K562 (cell line): Measurements from ENCODE around the gene TMEM114. TPM values are rescaled to one million over a fixed set of nuclear protein-coding genes. Genes with fewer than 3 reads are reported as not detected.

Experiments used
- ARNT ChIP-seq, 2 experiments: fragments of 450-650 bp; IDR thresholded peaks; 2 replicates each; pipeline ENCODE4 v1.6.1; 2016; ENCODE audit warnings: mild to moderate bottlenecking in 1 of 2
- CBX3 ChIP-seq, 2 experiments: IDR thresholded peaks; 1 replicate in 1 of 2; 2 replicates in 1 of 2; pipeline ENCODE4 v1.6.1; 2012; ENCODE audit warnings: inconsistent platforms in 2 of 2, low read length in 2 of 2, borderline replicate concordance in 1 of 2, control low read depth in 1 of 2
- EP400 ChIP-seq: fragments of 450-650 bp; IDR thresholded peaks from 2 replicates; pipeline ENCODE4 v1.6.1; 2017; ENCODE audit warnings: antibody characterized with exemption, mild to moderate bottlenecking, moderate library complexity
- FOXK1 ChIP-seq: sonication (generic); formaldehyde crosslinking; IDR thresholded peaks from 2 replicates; pipeline ENCODE4 v1.8.0; 2022; ENCODE audit warnings: missing genetic modification reagents, mild to moderate bottlenecking, borderline replicate concordance
- GABPA ChIP-seq: fragments of 200-800 bp; sonication (Bioruptor generic); conservative IDR thresholded peaks from 2 replicates; pipeline ENCODE4 v1.6.1; 2016; ENCODE audit warnings: low read depth, missing genetic modification characterization, missing compliant biosample characterization
- HDGF ChIP-seq: fragments of 450-650 bp; IDR thresholded peaks from 2 replicates; pipeline ENCODE4 v1.6.1; 2016
- HEY1 ChIP-seq: fragments of 250-450 bp; sonication (Bioruptor Pico); IDR thresholded peaks from 2 replicates; pipeline ENCODE4 v1.5.0; 2020; ENCODE audit warnings: mild to moderate bottlenecking, moderate library complexity, borderline replicate concordance
- HLTF ChIP-seq: fragments of 450-650 bp; IDR thresholded peaks from 2 replicates; pipeline ENCODE4 v1.6.1; 2016
- HMGN3 ChIP-seq: IDR thresholded peaks from 2 replicates; pipeline ENCODE4 v1.6.1; 2011; ENCODE audit warnings: borderline replicate concordance, low read depth, mild to moderate bottlenecking, mixed read lengths, low read length; ENCODE audit not compliant: insufficient read length; ENCODE audit errors: extremely low read depth
- JUNB ChIP-seq: fragments of 450-650 bp; formaldehyde crosslinking; conservative IDR thresholded peaks from 2 replicates; pipeline ENCODE4 v1.4.0; 2020; ENCODE audit warnings: mild to moderate bottlenecking
- POLR2G ChIP-seq: fragments of 200-400 bp; formaldehyde crosslinking; IDR thresholded peaks from 2 replicates; pipeline ENCODE4 v1.6.1; 2017; ENCODE audit warnings: low read depth, mild to moderate bottlenecking, antibody characterized with exemption, low read length, moderate library complexity
- PTBP1 ChIP-seq: fragments of 200-400 bp; formaldehyde crosslinking; IDR thresholded peaks from 2 replicates; pipeline ENCODE4 v1.6.1; 2017; ENCODE audit warnings: low read depth, low read length
- RUNX1 ChIP-seq: sonication (generic); IDR thresholded peaks from 2 replicates; pipeline ENCODE4 v1.6.1; 2016; ENCODE audit warnings: antibody characterized with exemption, low read depth
- SAFB ChIP-seq: fragments of 200-400 bp; formaldehyde crosslinking; IDR thresholded peaks from 2 replicates; pipeline ENCODE4 v1.6.1; 2017; ENCODE audit warnings: low read depth, low read length, borderline replicate concordance
- TAF7 ChIP-seq: fragments of 450-650 bp; IDR thresholded peaks from 2 replicates; pipeline ENCODE4 v1.6.1; 2016; ENCODE audit warnings: missing genetic modification characterization, missing compliant biosample characterization
- ZNF197 ChIP-seq: fragments of 200-800 bp; sonication (Bioruptor generic); IDR thresholded peaks from 2 replicates; pipeline ENCODE4 v1.6.1; 2016; ENCODE audit warnings: low read depth, missing genetic modification characterization, missing compliant biosample characterization
- ZNF3 ChIP-seq: fragments of 250-450 bp; sonication (Bioruptor Pico); IDR thresholded peaks from 2 replicates; pipeline ENCODE4 v1.5.0; 2021; ENCODE audit warnings: mild to moderate bottlenecking, moderate library complexity
- ZNF586 ChIP-seq: fragments of 450-650 bp; formaldehyde crosslinking; conservative IDR thresholded peaks from 2 replicates; pipeline ENCODE4 v1.4.0; 2020; ENCODE audit warnings: mild to moderate bottlenecking, moderate library complexity
- ZNF740 ChIP-seq, 3 experiments: fragments of 200-800 bp in 1 of 3; sonication (Bioruptor generic) in 1 of 3; sonication (generic) in 1 of 3; formaldehyde crosslinking in 1 of 3; IDR thresholded peaks; 2 replicates each; pipeline versions ENCODE4 v1.6.1 to v1.8.0; 2016 to 2022; ENCODE audit warnings: mild to moderate bottlenecking in 2 of 3, missing compliant biosample characterization in 2 of 3, missing genetic modification characterization in 2 of 3, missing genetic modification reagents in 1 of 3
- ZNF785 ChIP-seq: fragments of 250-450 bp; sonication (Bioruptor Pico); IDR thresholded peaks from 2 replicates; pipeline ENCODE4 v1.4.0; 2020; ENCODE audit warnings: mild to moderate bottlenecking
- polyA plus RNA-seq, 8 experiments: library from polyadenylated mRNA; depleted of rRNA in 4 of 8; stranded (reverse) in 5 of 8; unstranded in 3 of 8; fragments of >200 nt; fragmentation: Nextera tagmentation in 2 of 8; fragmentation: Illumina TruSeq in 1 of 8; extraction: Ambion mirVana in 2 of 8; extraction: Trizol in 1 of 8; gene quantifications; 2 replicates each; pipeline versions ENCODE4 v1.2.1 to v1.2.3, GENCODE V29; 2011 to 2014; ENCODE audit warnings: inconsistent platforms in 1 of 8, missing spikeins in 1 of 8
- total RNA-seq, 7 experiments: library from RNA; depleted of rRNA in 6 of 7; stranded (reverse); fragments of >200 nt in 6 of 7; fragmentation: Illumina TruSeq in 2 of 7; extraction: Trizol in 2 of 7; gene quantifications; 2 replicates each; pipeline versions ENCODE4 v1.2.1 to v1.2.3, GENCODE V29; 2011 to 2021; ENCODE audit warnings: low replicate concordance in 1 of 7
- TF ChIP-seq, protein P1 (sequence below): fragments of 250-450 bp; sonication (Bioruptor Pico); IDR thresholded peaks from 2 replicates; pipeline ENCODE4 v1.8.0; 2022; ENCODE audit warnings: inconsistent platforms, mild to moderate bottlenecking, moderate library complexity, borderline replicate concordance
- TF ChIP-seq, protein P2 (sequence below): sonication (generic); formaldehyde crosslinking; IDR thresholded peaks from 2 replicates; pipeline ENCODE4 v1.8.0; 2022; ENCODE audit warnings: missing genetic modification reagents, mild to moderate bottlenecking, moderate library complexity, borderline replicate concordance
- TF ChIP-seq, protein P3 (sequence below): fragments of 150-350 bp; IDR thresholded peaks from 2 replicates; pipeline ENCODE4 v1.6.1; 2014; ENCODE audit warnings: low read depth, mild to moderate bottlenecking, low read length, borderline replicate concordance

The TMEM114 gene
- total and polyA plus RNA-seq, 9 of the 15 experiments (the other 6 are each of a cell fraction or from before 2014, with no cell fraction given) = not detected

GRCh38 chr16:8568231-8568617 is 22.1 kb downstream of the TMEM114 start (continued):
- TF ChIP-seq, protein P1, sequence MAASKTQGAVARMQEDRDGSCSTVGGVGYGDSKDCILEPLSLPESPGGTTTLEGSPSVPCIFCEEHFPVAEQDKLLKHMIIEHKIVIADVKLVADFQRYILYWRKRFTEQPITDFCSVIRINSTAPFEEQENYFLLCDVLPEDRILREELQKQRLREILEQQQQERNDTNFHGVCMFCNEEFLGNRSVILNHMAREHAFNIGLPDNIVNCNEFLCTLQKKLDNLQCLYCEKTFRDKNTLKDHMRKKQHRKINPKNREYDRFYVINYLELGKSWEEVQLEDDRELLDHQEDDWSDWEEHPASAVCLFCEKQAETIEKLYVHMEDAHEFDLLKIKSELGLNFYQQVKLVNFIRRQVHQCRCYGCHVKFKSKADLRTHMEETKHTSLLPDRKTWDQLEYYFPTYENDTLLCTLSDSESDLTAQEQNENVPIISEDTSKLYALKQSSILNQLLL (CRISPR knock-in tag) = no peak
- TF ChIP-seq PTBP1 (0 out of 2 replicates have a peak, but pooled peaks have one; percentile 31), ZNF3 (CRISPR knock-in tag) (peak; percentile 97), HLTF (no peak), TAF7 (tag) (no peak), ZNF785 (CRISPR knock-in tag) (no peak), POLR2G (no peak), ZNF197 (CRISPR knock-in tag) (no peak), FOXK1 (CRISPR knock-in tag) (no peak), SAFB (no peak), ZNF586 (no peak), CBX3 (IDR thresholded peaks at IDR 0.05; ENCODE audit: borderline replicate concordance in 1 of 2, low read length in 2 of 2) (no peak), GABPA (tag) (no peak), JUNB (CRISPR knock-in tag) (peak; percentile 94), HDGF (no peak), EP400 (no peak), RUNX1 (no peak), HMGN3 (no peak), HEY1 (CRISPR knock-in tag) (no peak), ZNF740 (CRISPR knock-in tag; IDR thresholded peaks at IDR 0.05) (no peak), ZNF740 (tag; IDR thresholded peaks at IDR 0.05) (no peak), ARNT (IDR thresholded peaks at IDR 0.05) (no peak)
- TF ChIP-seq, protein P2, sequence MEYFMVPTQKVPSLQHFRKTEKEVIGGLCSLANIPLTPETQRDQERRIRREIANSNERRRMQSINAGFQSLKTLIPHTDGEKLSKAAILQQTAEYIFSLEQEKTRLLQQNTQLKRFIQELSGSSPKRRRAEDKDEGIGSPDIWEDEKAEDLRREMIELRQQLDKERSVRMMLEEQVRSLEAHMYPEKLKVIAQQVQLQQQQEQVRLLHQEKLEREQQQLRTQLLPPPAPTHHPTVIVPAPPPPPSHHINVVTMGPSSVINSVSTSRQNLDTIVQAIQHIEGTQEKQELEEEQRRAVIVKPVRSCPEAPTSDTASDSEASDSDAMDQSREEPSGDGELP (CRISPR knock-in tag) = no peak
- TF ChIP-seq, protein P3, sequence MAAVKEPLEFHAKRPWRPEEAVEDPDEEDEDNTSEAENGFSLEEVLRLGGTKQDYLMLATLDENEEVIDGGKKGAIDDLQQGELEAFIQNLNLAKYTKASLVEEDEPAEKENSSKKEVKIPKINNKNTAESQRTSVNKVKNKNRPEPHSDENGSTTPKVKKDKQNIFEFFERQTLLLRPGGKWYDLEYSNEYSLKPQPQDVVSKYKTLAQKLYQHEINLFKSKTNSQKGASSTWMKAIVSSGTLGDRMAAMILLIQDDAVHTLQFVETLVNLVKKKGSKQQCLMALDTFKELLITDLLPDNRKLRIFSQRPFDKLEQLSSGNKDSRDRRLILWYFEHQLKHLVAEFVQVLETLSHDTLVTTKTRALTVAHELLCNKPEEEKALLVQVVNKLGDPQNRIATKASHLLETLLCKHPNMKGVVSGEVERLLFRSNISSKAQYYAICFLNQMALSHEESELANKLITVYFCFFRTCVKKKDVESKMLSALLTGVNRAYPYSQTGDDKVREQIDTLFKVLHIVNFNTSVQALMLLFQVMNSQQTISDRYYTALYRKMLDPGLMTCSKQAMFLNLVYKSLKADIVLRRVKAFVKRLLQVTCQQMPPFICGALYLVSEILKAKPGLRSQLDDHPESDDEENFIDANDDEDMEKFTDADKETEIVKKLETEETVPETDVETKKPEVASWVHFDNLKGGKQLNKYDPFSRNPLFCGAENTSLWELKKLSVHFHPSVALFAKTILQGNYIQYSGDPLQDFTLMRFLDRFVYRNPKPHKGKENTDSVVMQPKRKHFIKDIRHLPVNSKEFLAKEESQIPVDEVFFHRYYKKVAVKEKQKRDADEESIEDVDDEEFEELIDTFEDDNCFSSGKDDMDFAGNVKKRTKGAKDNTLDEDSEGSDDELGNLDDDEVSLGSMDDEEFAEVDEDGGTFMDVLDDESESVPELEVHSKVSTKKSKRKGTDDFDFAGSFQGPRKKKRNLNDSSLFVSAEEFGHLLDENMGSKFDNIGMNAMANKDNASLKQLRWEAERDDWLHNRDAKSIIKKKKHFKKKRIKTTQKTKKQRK = no peak
